Measurements from ENCODE around the gene FAM217B.
"Not testable (repeated sequence)": the region's sequence is repeated elsewhere in the genome, so short reads cannot be mapped to it uniquely, and the experiment has no call there.

FAM217B gene

DNA sequence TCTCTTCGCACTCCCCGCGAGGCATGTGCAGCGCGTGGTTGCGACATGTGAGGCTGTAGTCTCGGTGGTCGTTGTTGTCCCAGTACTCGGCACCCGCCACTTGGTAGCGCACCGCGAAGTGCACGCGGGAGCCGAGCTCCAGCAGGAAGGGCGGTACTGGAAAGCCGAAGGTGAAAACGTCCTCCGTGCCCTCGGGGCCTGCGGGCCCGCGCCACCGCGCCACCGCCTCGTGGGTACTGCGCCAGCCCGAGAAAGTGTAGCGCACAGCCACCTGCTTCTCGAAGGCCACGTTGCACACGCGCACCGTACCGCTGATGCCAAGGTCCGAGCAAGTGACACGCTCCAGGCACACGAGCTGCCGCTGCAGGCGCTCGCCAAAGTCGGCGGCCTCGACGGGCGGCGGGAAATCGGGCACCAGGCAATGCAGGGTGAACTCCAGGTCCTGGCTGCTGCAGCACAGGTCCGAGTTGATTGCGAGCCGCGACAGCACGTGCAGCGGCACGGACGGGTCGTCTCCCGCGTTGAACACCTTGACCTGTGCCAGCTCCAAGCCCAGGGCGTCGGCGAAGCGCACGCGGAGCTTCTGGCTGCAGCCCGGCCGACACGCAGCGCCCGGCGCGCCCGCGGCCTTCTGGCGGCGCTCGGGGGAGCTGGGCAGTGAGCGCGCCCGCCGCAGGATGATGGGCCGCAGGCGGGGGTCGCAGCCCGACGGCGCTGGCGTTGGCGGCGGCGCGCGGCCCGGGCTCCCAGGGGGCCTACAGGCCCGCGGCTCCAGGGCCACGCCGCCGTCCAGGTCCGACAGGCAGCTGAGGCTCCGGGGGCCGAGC lies 924 bp upstream of the FAM217B start:
- DNase-seq = no peak

DNA sequence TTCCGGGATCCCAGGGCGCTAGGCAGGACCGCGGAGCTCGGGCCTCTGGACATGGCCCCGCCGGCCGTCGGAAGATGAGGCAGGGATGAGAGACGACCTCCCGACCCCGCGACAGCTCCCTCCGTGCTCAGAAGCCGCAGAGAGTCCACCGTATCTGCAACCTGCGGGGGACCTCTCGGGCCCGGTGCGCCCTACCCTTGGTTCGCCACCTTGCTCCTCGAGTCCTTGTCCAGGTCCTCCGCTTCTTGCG lies 385 bp upstream of the FAM217B start:
- DNase-seq = no peak

DNA sequence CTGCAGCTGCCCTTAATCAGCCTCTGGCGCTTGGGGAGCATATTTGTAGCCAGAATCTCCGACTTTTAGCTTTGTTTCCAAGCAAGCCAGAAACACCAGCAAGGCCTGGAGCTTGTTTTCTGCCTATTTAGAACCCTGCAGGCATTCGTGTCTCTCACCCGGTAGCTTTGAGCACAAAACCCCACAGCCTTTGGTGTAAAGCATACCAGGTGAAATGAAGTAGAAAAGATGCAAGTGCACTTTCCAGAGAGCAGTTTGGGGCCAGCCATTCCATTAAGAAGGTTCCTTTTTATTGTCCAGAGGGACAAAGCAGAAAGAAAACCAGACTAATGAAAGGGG lies 736 bp downstream of the FAM217B start:
- peak; percentile 80 for DNase-seq

DNA sequence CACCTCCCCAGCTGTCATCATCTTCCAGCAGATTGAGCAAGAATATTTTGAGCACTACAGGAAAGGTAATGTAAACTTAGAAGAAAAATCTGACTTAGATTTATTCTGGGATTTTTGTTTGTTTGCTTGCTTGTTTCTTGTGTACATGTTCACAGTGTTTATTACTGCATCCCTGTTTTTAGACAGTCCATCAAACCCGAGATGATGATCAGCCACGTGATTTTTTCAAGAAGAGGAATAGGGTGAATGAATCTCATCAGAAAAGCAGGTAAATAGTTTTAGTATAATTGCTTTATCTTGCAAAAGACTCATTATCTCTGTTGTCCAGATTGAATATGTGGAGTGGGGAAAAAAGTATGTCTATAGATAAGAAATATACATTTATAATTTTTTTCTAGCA lies 2.1 kb downstream of the FAM217B start:
- no peak for DNase-seq

DNA sequence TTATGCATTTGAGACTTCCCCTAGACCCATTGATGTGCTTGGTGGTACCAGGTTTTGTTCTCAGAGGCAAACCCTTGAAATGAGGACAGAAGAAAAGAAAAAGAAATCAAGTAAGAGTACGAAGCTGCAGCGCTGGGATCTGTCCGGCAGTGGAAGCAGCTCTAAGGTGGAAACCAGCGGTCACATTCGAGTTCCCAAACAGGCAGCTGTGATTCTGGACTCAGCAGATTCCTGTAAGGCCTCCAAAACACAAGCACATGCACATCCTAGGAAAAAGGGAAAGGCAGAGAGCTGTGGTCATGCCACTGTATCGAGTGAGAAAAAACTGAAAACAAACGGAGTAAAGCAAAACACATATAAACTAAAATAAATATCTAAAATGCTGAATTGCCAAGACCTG lies 4.5 kb downstream of the FAM217B start:
- DNase-seq = no peak

DNA sequence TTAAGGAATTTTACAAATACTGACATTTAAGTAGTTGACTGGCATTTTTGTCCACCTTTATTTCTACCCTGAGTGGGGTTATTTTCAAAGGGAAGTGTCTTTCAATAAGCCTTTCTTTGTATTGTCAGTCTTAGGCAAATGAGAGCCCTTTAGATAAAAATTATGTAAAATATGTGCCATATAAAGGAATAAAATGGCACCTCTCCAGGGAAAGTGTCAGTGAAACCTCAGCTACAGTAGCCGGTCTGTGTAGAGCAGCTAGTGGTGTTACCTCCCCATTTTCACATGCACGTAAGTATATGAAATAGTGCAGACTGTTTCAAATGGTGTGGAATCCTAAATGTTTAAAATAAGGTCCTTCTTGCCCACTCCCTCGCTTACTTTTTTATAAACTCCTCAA lies 5.0 kb downstream of the FAM217B start:
- DNase-seq = no peak

DNA sequence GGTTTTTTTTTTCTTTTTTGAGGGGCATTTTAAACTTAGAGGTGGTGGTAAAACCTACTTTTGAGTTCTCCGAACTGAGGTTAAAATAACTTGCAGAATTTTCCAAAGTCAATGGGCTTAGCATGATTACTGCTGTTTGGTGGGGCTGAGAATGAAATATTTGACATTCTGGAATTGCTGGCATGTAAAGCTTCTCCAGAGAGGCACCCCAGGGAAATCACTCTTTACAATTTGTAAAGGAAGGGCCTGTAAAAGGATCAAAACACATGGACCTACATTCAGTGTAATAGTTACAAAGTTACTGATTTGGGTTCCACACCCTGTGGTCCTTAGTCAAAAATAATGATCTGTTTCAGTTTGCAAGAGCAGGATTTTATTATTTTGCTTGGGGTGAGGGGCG lies 5.5 kb downstream of the FAM217B start:
- DNase-seq = no peak

DNA sequence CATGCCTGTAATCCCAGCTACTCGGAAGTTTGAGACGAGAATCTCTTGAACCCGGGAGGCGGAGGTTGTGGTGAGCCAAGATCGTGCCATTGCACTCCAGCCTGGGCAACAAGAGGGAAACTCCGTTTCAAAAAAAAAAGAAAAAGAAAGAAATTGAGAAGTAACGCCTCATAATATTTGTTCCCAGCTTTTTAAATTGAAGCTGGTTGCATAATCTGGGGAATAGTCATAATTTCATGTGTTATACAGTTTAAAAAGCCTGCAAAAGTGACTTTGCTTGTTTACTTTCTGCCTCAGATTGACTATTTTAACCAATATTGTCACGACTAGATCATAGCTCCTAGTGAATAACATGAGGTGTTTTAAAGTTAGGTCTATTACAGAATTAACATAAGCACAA lies 7.2 kb downstream of the FAM217B start:
- DNase-seq = no peak

DNA sequence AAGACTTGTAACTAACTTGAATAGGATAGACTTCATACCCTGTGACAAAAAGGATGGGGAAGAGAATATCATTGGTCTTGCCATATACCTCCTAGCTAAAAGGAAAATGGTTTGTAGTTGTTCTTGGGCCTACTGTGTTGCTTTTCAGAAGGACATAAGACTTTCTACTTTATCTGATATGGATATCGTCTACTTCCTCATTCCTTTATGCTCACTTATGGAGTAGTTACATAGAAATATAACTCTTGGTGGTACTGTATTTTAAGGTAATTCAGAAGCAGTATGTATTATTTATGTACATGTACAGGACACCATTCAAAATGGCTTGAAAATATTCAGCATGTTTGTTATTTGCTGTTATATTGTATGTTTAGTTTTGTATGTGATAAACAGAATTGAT lies 8.0 kb downstream of the FAM217B start:
- no peak for DNase-seq

DNA sequence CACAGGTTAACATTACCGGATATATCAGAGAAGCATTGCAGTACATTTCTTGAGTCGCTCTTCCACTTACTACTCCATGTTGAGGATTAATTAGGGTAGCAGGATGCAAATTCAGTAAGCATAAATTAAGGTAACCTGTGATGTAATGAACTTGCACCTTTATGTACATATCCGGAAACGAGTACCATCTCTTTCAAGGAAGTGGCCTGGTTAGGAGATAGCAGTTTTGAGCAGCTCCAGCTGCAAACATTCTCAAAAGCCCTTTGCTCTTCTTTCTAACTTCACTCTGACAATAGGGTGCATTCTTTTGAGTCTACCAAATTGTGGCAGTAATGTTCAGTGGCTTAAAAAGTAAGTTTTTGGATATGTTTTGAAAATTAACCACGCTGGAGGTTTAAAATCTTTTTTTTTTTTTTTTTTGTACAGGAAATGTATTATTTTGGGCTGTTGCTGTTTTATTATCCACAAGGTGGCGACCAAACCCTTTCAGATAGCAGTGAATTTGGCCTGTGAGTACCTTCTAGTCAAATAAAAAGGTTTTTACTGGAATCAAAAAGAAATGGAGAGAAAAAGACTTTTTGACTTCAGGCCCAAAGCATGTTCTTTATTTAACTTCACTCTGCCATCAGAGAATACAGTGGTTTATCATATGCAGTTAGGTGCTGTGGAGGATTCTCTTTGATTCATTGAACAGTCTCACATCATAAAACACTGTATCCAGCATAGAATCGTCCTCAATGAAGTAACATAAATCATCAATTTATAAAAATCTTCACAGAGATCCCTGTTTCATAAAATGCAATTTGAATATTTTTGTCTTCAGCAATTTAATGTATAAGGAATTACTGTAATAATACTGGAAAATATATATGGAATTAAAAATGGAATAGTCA lies 8.9 kb downstream of the FAM217B start:
- peak; percentile 60 for DNase-seq

DNA sequence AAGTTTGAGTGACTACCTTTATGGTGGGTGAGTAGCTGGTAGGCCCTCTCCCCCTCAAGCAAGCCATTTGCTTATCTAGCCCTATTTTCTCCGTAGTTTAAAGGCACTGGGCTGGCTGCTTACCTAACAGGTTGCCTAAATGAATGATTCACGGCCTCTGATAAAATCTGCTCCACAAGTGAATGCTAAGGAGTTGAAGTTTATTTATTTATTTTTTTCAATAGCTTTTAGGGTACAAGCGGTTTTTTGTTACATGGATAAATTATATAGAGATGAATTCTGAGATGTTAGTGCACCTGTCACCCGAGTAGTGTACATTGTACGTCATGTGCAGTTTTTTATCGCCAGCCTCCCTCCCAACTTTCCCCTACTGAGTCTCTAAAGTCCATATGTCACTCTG lies 9.7 kb downstream of the FAM217B start:
- DNase-seq = no peak

DNA sequence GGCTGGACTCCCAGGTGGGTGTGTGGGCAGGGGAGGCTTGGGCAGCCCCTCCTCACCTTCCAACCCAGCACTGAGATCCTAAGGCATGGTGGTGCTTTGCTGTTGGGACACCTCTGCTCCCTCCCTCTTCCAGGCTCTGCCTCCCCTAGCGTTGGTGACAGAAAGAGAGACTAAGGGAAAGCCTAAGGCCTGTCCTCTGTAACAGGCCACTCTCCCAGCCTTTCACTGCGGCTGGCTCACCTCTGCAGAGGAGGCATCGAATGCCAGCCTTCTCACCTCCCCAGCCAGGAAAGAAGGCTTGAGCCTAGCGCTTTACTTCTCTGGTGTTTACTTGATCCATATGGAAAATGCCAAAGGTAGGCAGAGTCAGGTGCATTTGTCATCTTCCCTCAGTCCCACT lies 14.5 kb downstream of the FAM217B start:
- no peak for DNase-seq

DNA sequence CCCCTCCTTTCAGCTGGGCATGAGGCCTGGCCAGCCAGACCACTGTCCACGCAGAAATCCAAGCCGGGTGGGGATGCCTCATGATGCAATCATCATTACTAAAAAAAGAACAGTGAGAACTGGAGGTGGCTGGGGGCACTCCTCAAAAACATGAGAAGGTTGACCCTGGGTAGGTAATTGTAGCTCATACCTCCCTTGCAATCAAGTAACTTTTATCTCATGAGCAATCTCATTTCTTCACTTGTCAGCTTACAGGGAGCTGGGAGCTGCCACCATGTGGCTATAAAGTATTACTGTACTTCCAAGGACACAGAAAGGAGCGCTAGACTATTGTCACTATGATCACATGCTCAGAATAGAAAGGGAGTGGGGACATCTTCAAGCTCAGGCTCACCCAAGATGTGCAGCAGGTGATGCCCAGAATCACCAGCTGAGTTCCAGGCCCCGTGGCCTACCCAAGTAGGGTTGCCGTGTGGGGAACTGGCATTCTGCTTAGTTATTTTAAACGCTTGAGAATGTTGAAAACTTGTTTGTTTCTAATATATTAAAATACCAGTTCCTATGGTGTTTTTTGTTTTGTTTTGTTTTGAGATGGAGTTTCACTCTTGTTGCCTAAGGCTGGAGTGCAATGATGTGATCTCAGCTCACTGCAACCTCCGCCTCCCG lies 15.1 kb downstream of the FAM217B start:
- no peak for DNase-seq

DNA sequence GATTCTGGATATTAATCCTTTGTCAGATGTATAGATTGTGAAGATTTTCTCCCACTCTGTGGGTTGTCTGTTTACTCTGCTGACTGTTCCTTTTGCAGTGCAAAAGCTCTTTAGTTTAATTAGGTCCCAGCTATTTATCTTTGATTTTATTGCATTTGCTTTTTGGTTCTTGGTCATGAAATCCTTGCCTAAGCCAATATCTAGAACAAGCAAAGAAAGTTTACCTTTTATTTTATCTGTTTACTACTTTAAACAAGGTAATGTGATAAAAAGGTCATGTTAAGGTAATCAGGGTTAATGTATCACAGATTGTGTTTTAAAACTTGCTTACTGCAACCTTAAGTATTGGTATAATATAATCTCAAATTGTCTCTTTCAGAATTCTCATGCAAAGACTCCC lies 17.4 kb downstream of the FAM217B start:
- DNase-seq = not testable (repeated sequence)

DNA sequence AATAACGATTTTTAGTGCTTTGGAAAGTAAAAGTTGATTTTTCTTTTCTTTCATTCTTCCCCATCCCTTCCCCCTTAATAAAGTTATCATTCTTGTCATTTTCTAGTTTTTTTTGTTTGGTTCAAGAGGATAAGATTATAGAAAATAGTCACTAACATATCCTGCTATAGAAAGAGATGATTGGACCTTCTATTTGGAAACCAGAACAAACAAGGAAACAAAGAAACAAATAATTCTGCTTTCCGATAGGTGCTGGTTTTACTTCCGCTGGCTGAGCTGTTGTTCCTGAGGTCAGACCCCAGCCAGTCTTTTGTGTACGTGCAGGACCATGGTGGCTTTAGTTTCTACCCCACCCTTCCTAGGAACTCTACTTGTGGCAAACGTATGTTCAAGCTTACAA lies 17.9 kb downstream of the FAM217B start, which contains the start of gene CDH26:
Gene CDH26, plus strand, starts transcription at position 301 of the 400 bp plus-strand sequence. CDS start 304 bp downstream, outside the sequence.
- DNase-seq = no peak

DNA sequence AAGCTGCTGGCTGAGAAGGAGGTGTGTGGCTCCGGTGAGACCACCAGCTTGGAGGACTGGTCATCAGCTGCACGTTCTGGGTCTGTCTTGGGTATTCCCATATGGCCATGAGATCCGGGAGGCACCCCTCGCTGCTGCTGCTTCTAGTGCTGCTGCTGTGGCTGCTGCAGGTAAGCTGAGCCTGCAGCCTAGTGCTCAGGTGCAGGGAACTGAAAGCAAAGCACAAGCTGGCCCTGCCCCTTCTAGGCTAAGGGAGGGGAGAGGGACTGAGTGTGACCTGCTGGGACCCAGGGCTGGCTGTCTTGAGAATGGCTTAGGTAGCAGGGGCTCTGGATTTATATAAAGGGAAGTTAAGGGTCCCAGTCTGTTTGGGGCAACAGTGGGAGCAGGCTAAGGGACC lies 18.4 kb downstream of the FAM217B start:
- DNase-seq = no peak

DNA sequence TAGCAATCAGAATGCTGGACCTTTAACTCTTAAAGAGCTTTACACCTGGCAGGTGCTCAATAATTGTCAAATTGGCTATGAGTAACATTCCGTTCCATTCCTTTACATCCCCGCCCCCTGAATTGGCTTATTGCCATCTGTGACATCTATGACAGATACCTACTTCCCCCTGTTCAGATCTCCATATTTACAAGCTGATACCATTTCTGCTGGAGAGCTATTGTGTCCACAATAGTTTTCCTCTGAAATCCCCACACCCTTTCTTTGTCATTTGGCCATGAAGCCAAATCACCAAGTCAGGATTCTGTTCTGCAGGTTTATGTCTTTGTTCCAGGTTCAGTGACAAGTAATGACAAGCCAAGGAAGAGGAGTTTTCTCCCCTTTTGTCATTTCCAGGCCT lies 21.2 kb downstream of the FAM217B start:
- no peak for DNase-seq

DNA sequence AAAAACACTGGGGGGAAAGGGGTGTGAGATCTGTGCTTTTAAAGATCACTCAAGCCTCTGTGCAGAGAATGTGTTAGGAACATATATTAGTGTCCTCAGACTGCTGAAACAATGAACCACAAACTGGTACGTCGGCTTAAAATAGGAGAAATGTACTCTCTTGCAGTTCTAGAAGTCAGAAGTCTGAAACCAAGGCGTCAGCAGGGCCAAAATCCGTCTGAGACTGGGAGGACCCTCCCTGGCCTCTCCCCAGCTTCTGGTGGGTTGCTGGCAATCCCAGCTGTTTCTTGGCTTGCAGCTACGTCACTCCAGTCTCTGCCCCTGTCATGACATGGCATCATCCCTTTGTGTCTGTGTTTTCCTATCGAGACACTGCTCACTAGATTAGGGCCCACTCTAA lies 22.0 kb downstream of the FAM217B start:
- no peak for DNase-seq

DNA sequence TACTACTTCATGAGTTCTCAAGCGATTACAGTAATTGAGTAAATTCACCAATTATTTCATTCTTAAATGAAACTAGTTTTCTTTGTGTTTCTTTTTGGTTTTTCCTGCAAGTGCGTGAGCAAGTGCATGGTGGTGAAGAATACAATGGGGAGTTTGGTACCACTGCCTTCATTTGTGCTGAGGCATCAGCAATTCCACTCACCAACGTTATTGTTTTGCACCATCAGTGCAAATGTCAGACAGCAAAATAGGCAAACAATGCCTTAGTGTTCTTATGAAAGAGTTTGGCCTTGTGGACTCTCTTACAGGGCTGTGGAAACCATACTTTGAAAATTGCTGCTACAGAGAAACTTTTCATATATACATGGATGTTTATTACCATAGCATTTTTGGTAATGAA lies 26.2 kb downstream of the FAM217B start:
- no peak for DNase-seq

DNA sequence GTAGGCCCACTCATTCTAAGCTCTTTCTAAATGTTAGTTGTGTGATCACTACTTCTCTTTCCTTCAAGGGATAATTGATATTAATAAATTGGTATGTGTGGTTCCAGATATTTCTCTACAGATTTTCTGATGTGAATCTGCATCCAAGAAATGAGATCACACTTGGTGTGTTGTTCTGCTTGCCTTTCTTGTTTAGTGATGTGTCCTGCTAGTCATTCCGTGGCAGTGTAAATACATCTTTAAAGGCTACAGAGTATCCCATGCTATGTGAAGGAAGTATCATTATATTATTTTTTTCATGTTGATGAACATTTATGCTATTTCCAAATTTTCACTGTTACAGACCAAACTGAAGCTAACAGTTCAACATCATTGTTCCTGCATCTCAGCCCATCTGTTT lies 31.2 kb downstream of the FAM217B start:
- no peak for DNase-seq

DNA sequence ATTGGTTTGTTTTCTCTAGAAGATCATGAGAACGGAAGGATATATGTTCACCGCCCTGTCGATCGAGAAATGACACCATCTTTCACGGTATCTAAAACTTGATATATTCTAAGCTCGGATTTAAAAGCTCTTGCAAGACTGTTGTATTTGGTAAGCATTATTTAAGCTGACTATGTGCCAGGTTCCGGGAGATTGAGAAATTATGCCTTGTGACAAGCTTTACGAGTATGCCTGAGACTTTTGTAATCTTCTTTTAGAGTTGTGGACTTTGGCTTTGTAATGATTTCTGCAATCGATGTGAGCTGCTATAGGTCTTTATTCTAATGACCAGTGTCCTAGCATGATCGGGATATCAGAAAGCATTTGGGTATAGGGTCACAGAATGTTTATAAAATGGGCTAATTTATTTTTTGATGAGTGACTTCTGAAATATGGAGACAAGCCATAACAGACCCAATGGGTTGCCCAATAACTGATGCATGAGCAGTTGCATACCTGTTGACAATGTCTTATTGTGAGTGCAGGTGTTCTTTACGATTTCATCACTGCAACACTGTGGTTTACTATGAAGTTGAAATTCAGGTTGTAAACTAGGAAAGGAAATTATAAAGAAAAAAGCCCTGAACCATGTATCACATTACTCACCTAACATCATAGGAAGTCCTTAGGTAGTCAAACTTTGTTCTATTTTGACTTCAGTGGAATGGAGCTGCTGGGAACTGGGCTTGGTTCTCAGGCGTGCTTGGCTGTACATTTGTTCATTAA lies 32.0 kb downstream of the FAM217B start:
- DNase-seq = no peak

DNA sequence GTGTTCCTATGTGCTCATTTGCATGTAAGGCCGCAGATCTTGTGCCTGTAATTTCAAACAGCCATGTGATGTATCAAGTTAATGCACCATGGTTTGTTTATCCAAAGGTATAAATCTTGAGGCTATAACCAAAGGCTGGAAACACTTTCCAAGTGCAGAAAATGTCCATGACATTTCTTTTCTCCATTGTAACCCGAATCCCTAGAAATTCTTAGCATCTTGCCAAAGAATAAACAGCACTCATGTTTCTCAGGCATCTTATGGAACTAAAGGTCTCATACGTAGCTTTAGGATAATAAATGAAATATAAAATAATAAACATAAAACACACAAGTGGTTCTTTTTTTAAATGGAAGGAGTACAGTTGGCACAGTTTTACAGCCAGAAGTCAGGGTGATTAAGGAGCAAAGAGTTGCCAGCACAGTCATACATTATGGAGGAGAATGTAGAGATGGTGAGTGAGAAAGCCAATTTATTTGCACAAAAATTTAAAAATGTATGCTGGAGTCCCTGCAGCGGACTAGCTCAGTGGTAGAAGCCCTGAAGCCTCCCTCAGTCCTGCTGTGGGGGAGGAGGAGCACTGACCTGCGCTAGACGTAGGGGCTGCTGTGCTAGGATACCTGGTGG lies 36.1 kb downstream of the FAM217B start:
- DNase-seq = no peak

DNA sequence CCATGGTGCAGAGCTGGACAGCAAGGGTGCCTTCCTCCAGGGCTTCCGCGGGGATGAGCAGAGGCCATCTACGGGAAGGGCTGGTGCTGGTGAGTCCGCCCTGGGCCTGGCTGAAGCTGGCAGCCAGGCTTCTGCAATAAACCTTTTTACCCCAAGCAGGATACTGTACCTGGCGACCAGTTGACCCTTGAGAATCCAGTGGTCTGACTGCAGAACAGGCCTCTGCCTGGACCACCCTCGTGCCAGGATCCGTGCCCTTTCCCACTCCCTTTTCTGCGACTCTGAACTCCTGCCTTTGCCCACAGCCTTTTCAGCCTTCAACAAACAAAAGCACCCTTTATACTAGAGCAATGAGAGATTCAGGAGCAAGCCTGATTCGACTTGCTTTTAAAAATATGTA lies 36.9 kb downstream of the FAM217B start:
- no peak for DNase-seq
